SU-DHL-6 (cell line): ENCODE results near the gene SOHLH2.

Experiments
- H2AFZ ChIP-seq: fragments of 200-600 bp; sonication (generic); 2 replicates; pipeline ENCODE4 v1.6.1; 2014; ENCODE audit warnings: low read depth, mild to moderate bottlenecking, moderate library complexity, mixed read lengths, antibody characterized with exemption, low read length; ENCODE audit not compliant: severe bottlenecking
- H3F3A ChIP-seq: fragments of 200-600 bp; shearing (Covaris generic); 2 replicates; pipeline ENCODE4 v1.6.0; 2016; ENCODE audit warnings: antibody characterized with exemption, mild to moderate bottlenecking; ENCODE audit not compliant: insufficient read depth
- H3K27ac ChIP-seq: fragments of 200-600 bp; sonication (generic); 2 replicates; pipeline ENCODE4 v1.5.1; 2016; ENCODE audit warnings: low read depth, mild to moderate bottlenecking, low read length, moderate library complexity, mixed read lengths
- H3K27me3 ChIP-seq: fragments of 200-600 bp; sonication (generic), shearing (Covaris generic); 2 replicates; pipeline ENCODE4 v1.6.0; 2014; ENCODE audit warnings: mild to moderate bottlenecking, low read length
- H3K36me3 ChIP-seq: fragments of 200-600 bp; sonication (generic); 2 replicates; pipeline ENCODE4 v1.6.1; 2014; ENCODE audit warnings: mild to moderate bottlenecking, low read length, mixed read lengths
- H3K4me2 ChIP-seq: fragments of 300-600, 200-600 bp; shearing (Covaris generic), sonication (generic); 2 replicates; pipeline ENCODE4 v1.6.0; 2014; ENCODE audit warnings: low read length, low read depth, mild to moderate bottlenecking; ENCODE audit not compliant: poor library complexity, severe bottlenecking
- H3K4me3 ChIP-seq: fragments of 200-600 bp; sonication (generic); 2 replicates; pipeline ENCODE4 v1.5.1; 2014; ENCODE audit warnings: antibody characterized with exemption, low read length, mild to moderate bottlenecking, mixed read lengths; ENCODE audit not compliant: insufficient read depth, poor library complexity, severe bottlenecking
- H3K79me2 ChIP-seq: fragments of 200-600 bp; sonication (generic); 2 replicates; pipeline ENCODE4 v1.6.1; 2014; ENCODE audit warnings: mild to moderate bottlenecking, low read length, moderate library complexity; ENCODE audit not compliant: insufficient read depth
- H3K9ac ChIP-seq: fragments of 200-600 bp; sonication (generic); 2 replicates; pipeline ENCODE4 v1.7.0; 2014; ENCODE audit warnings: mild to moderate bottlenecking, low read length
- H3K9me2 ChIP-seq: fragments of 200-600 bp; sonication (generic); replicated peaks from 2 replicates; pipeline ENCODE4 v1.6.1; 2014; ENCODE audit warnings: low read length; ENCODE audit not compliant: insufficient read depth
- H3K9me3 ChIP-seq: fragments of 200-600 bp; sonication (generic); 2 replicates; pipeline ENCODE4 v1.6.1; 2014; ENCODE audit warnings: low read length, mixed read lengths; ENCODE audit not compliant: insufficient read depth
- H4K20me1 ChIP-seq: fragments of 200-600 bp; sonication (generic); 2 replicates; pipeline ENCODE4 v1.6.1; 2014; ENCODE audit warnings: low read depth, mild to moderate bottlenecking, antibody characterized with exemption, low read length, moderate library complexity, mixed read lengths
- EZH2phosphoT487 ChIP-seq: fragments of 200-600 bp; sonication (generic), shearing (Covaris generic); conservative IDR thresholded peaks from 2 replicates; pipeline ENCODE4 v1.6.1; 2018; ENCODE audit warnings: mild to moderate bottlenecking, antibody characterized with exemption, low read length, moderate library complexity, mixed read lengths
- TF ChIP-seq, protein P1 (sequence below): fragments of 200-600 bp; sonication (generic); IDR thresholded peaks from one replicate; pipeline ENCODE4 v1.5.1; 2017; ENCODE audit warnings: antibody characterized with exemption, mild to moderate bottlenecking, low read length, moderate library complexity; ENCODE audit not compliant: insufficient read depth, poor library complexity, severe bottlenecking

SOHLH2 gene

DNA sequence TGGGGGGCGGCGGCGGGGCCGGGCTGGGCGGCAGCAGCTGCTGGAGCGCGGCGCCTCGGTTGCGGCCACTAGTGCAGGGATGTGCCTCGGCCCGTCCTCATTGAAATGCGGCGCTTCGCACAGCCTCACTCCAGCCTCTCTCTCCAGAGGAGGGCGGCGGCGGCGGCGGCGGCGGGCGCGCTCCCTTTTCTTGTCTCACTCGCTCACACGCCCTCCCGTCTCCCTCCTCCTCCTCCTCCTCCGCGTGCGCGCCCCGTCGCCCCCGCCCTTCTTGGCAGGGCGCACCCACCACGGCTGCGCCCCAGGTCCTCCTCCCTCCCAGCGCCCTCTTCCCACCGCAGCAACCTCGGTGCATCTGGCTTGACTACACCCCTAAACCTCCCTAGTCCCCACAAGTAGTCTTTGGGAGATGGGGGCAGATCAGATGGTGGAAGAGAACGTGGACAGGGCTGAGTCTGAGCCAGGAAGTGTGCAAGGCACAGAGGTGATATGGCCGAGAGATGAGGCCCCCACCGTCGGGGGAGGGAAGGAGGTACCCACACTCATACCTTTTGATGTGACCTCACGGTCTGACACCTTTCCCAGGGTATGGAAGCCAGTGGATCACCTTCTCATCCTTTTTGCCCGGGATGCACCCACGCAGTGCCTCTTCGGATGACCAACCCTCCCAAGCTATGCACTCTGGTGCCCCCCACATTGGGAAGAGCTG is 83.0 kb downstream of the SOHLH2 start, which contains the start of gene DCLK1:
Gene DCLK1, minus strand, starts transcription at position 161 of the 709 bp plus-strand sequence.
- no peaks in the 10 kb centered on the region for H4K20me1 ChIP-seq
- no peak within 1 kb of the TSS for H2AFZ ChIP-seq
- no peaks in the 10 kb centered on the region for H3K27me3 ChIP-seq
- H3F3A ChIP-seq = no peaks in the 10 kb centered on the region
- no peaks in the 10 kb centered on the region for H3K9me2 ChIP-seq
- TF ChIP-seq, protein P1, sequence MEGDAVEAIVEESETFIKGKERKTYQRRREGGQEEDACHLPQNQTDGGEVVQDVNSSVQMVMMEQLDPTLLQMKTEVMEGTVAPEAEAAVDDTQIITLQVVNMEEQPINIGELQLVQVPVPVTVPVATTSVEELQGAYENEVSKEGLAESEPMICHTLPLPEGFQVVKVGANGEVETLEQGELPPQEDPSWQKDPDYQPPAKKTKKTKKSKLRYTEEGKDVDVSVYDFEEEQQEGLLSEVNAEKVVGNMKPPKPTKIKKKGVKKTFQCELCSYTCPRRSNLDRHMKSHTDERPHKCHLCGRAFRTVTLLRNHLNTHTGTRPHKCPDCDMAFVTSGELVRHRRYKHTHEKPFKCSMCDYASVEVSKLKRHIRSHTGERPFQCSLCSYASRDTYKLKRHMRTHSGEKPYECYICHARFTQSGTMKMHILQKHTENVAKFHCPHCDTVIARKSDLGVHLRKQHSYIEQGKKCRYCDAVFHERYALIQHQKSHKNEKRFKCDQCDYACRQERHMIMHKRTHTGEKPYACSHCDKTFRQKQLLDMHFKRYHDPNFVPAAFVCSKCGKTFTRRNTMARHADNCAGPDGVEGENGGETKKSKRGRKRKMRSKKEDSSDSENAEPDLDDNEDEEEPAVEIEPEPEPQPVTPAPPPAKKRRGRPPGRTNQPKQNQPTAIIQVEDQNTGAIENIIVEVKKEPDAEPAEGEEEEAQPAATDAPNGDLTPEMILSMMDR = no peak
- no peak for TF ChIP-seq EZH2phosphoT487
- no peaks in the 10 kb centered on the region for H3K36me3 ChIP-seq
- H3K27ac ChIP-seq = no peak within 1 kb of the TSS
- no peaks in the 10 kb centered on the region for H3K79me2 ChIP-seq
- no peak within 1 kb of the TSS for H3K4me2 ChIP-seq
- no peak within 1 kb of the TSS for H3K9ac ChIP-seq
- no peak within 1 kb of the TSS for H3K4me3 ChIP-seq
- no peaks in the 10 kb centered on the region for H3K9me3 ChIP-seq

DNA sequence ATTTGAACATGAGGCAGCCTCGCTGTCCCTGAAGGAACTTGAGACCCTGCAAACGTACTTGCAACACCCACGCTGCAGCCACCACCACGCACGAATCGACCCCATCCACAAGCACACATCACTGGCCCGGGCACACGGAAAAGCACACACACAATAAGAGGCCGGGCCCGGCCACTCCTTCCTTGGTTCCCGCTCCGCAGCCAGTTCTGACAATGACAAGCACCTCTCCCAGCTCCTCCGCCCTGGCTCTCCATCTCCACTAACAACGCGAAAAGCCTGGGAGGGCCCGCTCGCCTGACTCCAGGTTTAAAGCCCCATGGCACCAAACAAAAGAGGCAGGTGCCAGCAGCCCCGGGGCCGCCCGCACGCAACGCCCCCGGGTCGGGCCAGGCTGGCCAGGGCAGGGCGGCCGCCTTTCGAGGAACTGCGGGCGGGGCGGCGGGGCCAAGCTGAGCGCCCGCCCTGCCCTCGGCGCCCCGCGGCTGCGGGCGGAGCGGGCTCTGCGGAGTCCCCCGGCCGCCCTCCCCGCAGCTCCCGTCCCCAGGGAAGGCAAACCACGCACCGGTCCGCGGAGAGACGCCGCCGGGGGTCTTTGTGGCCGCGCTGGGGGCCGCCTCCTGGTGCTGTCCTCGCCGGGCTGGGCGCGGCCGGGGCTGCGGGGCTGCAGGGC is 83.7 kb downstream of the SOHLH2 start:
- H3K27ac ChIP-seq = no peak overlapping the region
- H3K27me3 ChIP-seq = no peaks in the 10 kb centered on the region
- H2AFZ ChIP-seq = no peak overlapping the region

DNA sequence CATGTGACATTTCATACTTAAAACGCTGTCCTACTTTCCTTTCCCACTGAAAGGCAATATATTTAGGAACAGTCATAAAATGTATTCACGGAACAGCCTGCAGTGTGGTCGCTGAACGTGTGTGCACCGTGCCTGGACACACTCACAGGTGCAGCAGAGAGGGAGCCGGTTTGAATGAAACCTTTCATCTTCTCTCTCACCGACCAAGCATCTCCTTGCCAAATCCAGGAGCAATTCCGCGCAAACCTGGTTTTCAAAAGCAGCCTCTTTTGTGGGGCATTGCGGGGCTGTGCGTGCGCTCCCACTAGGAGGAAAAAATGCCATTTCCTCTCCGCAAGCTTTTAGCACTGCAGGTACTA is 84.2 kb downstream of the SOHLH2 start:
- Histone ChIP-seq H3K36me3 (no peaks in the 10 kb centered on the region), H3K4me3 (no peak overlapping the region), H3F3A (no peaks in the 10 kb centered on the region), H2AFZ (no peak overlapping the region), H4K20me1 (no peaks in the 10 kb centered on the region), H3K9me3 (no peaks in the 10 kb centered on the region), H3K4me2 (no peak overlapping the region), H3K9ac (no peak overlapping the region), H3K27ac (no peak overlapping the region), H3K9me2 (no peaks in the 10 kb centered on the region), H3K79me2 (no peaks in the 10 kb centered on the region), H3K27me3 (no peaks in the 10 kb centered on the region)
- no peak for TF ChIP-seq EZH2phosphoT487

More for the DNA sequence above, 83.7 kb downstream of the SOHLH2 start:
- H4K20me1 ChIP-seq = no peaks in the 10 kb centered on the region
- no peaks in the 10 kb centered on the region for H3F3A ChIP-seq
- no peaks in the 10 kb centered on the region for H3K79me2 ChIP-seq
- no peak overlapping the region for H3K9ac ChIP-seq
- H3K4me2 ChIP-seq = no peak overlapping the region
- no peak for TF ChIP-seq EZH2phosphoT487
- TF ChIP-seq, protein P1 = no peak
- H3K9me3 ChIP-seq = no peaks in the 10 kb centered on the region
- H3K9me2 ChIP-seq = no peaks in the 10 kb centered on the region
- H3K4me3 ChIP-seq = no peak overlapping the region
- no peaks in the 10 kb centered on the region for H3K36me3 ChIP-seq

DNA sequence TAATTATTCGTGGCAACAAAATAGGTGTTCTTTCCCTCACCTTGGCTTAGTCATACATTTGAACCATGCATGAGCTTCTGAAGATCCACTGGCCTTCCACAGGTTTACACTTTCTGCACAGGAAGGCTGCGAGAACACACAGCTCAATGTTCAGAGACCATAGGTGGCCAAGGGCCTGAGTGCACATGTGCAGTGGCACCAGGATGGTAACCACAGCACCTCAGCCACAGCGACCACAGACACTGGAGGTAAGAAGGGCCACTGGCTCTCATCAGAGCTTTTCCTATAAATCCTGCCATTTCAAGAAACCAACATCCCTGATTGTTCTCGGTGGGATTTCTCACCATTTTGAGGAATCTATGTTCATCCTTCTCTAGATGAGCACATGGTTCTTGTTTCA is 84.8 kb downstream of the SOHLH2 start:
- H3K4me2 ChIP-seq = no peak overlapping the region
- H3K9me3 ChIP-seq = no peaks in the 10 kb centered on the region
- H4K20me1 ChIP-seq = no peaks in the 10 kb centered on the region
- H3K4me3 ChIP-seq = no peak overlapping the region
- TF ChIP-seq EZH2phosphoT487 = no peak
- TF ChIP-seq, protein P1 = no peak
- no peak overlapping the region for H2AFZ ChIP-seq
- no peaks in the 10 kb centered on the region for H3K27me3 ChIP-seq
- H3K36me3 ChIP-seq = no peaks in the 10 kb centered on the region
- H3K9me2 ChIP-seq = no peaks in the 10 kb centered on the region
- no peaks in the 10 kb centered on the region for H3F3A ChIP-seq
- H3K79me2 ChIP-seq = no peaks in the 10 kb centered on the region
- H3K27ac ChIP-seq = no peak overlapping the region
- H3K9ac ChIP-seq = no peak overlapping the region
